ENCODE results near the gene SLC22A6.

GRCh38 chr11:63007920-63008319 lies 23.2 kb upstream of the SLC22A6 start:
- TF ChIP-seq CTCF (IDR thresholded peaks at IDR 0.05) = no peak
- TF ChIP-seq POLR2AphosphoS5 (IDR thresholded peaks at IDR 0.05; ENCODE audit: insufficient read depth in 1 of 2, low read depth in 1 of 2) = no peak
